GM06990 (cell line): ENCODE results near the gene MMP21.

Source experiments
- DNase-seq: peaks from one replicate; pipeline ENCODE4 v3.0.0-alpha.2; 2011; ENCODE audit not compliant: insufficient read length; ENCODE audit errors: extremely low read depth
- H3K27me3 ChIP-seq: replicated peaks from 2 replicates; pipeline ENCODE4 v1.6.0; 2011; ENCODE audit warnings: low read length; ENCODE audit not compliant: control insufficient read depth, insufficient read depth
- H3K36me3 ChIP-seq: 2 replicates; pipeline ENCODE4 v1.5.1; 2011; ENCODE audit warnings: low read length; ENCODE audit not compliant: control insufficient read depth, insufficient read depth
- H3K4me3 ChIP-seq: replicated peaks from 2 replicates; pipeline ENCODE4 v1.5.1; 2011; ENCODE audit warnings: low read depth, mild to moderate bottlenecking, control low read depth, low read length
- CTCF ChIP-seq: IDR thresholded peaks from 2 replicates; pipeline ENCODE4 v1.5.1; 2011; ENCODE audit warnings: low read length, control low read depth, mild to moderate bottlenecking, inconsistent platforms; ENCODE audit not compliant: insufficient read depth, poor library complexity, severe bottlenecking

The MMP21 gene

GRCh38 chr10:125817337-125817946 is 41.8 kb upstream of the MMP21 start:
- no peaks in the 10 kb centered on the region for H3K27me3 ChIP-seq
- DNase-seq: no peak
- TF ChIP-seq CTCF: no peak
- H3K4me3 ChIP-seq: no peak overlapping the region
- H3K36me3 ChIP-seq: peaks cover 3% of the 10 kb centered on the region

GRCh38 chr10:125816548-125816947 is 40.9 kb upstream of the MMP21 start:
- DNase-seq: no peak
- Histone ChIP-seq H3K27me3 (no peaks in the 10 kb centered on the region), H3K4me3 (no peak overlapping the region), H3K36me3 (peaks cover 3% of the 10 kb centered on the region)
- TF ChIP-seq CTCF: no peak

GRCh38 chr10:125815764-125816163 is 40.1 kb upstream of the MMP21 start:
- no peak for DNase-seq
- Histone ChIP-seq H3K27me3 (no peaks in the 10 kb centered on the region), H3K4me3 (no peak overlapping the region), H3K36me3 (peaks cover 3% of the 10 kb centered on the region)
- TF ChIP-seq CTCF: no peak

DNA sequence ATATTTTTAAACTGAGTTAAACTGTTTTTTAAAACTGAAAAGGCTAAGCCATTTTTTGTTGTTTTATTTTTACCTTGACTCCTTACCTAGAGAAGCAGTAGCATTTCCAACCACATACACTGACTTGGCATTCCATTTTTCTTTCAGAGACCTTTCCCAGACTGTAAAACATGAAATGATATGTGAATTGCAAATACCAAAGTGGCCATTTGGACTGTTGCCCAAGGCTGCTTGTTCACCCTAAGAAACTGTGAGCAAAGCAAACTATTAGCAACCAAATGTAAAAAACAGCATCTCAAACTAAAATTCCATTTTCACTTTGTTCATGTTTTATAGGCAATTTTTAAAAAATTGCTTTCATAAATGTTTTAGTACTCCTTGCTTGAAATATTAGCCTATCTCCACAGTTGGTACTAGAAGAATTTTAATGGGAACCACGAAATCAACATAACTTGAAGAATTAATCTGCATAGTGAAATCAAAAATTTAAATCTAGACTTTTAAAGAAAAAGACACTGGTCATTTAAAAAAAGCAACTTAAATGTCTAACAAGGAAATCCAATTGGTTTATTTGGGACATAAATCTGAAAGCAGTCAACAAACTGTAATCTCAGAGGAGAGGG is 36.6 kb upstream of the MMP21 start:
- no peak overlapping the region for H3K4me3 ChIP-seq
- DNase-seq: no peak
- H3K27me3 ChIP-seq: no peaks in the 10 kb centered on the region
- TF ChIP-seq CTCF: no peak
- H3K36me3 ChIP-seq: peaks cover 10% of the 10 kb centered on the region

DNA sequence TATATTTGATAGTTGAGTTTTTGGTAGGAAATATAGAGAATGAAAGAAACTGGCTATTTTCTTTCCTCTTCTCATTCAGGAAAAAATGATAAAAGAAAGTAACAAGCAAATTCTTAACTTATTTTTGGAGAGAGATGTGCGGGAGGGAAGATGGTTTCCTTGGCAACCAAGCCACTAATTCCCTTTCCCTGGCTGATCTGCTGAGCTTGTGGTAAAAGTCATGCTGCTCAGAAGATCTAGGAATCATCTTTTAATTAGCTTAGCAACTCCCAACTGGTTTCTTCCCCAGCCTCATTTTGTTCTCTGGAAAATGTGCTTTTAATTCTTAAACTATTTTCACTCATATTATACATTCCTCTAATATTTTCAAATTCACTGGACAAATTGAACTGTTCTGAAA is 35.6 kb upstream of the MMP21 start:
- no peak for TF ChIP-seq CTCF
- Histone ChIP-seq H3K4me3 (no peak overlapping the region), H3K36me3 (peaks cover 12% of the 10 kb centered on the region), H3K27me3 (no peaks in the 10 kb centered on the region)
- DNase-seq: no peak

GRCh38 chr10:125808047-125808446 is 32.4 kb upstream of the MMP21 start:
- peaks cover 14% of the 10 kb centered on the region for H3K36me3 ChIP-seq
- no peak for DNase-seq
- no peak for TF ChIP-seq CTCF
- no peaks in the 10 kb centered on the region for H3K27me3 ChIP-seq
- H3K4me3 ChIP-seq: no peak overlapping the region
